Measurements from ENCODE around the gene CFAP43.

GRCh38 chr10:104267721-104268404, 35.7 kb upstream of the CFAP43 start:
- TF ChIP-seq NR2F2 (IDR thresholded peaks at IDR 0.05) (no peak), CTCF (IDR thresholded peaks at IDR 0.05; ENCODE audit: low read depth, low read length, missing input control) (no peak), REST (IDR thresholded peaks at IDR 0.05) (no peak), RAD21 (IDR thresholded peaks at IDR 0.05) (no peak), TAF1 (conservative IDR thresholded peaks at IDR 0.05) (no peak), SP1 (IDR thresholded peaks at IDR 0.05) (no peak), RXRA (IDR thresholded peaks at IDR 0.05) (no peak), JUND (IDR thresholded peaks at IDR 0.05) (no peak)

Data from liver (tissue), 3 donors.